NAMALWA (cell line): Measurements from ENCODE around the gene PARVA.

ENCODE experiments used
- DNase-seq: peaks from one replicate; pipeline ENCODE4 v3.0.0-alpha.2; 2015; ENCODE audit warnings: low spot score

PARVA gene

GRCh38 chr11:12531681-12532080, 154.3 kb downstream of the PARVA start:
- no peak for DNase-seq

GRCh38 chr11:12532580-12532979, 155.2 kb downstream of the PARVA start:
- DNase-seq, result no peak

GRCh38 chr11:12534549-12534948, 157.2 kb downstream of the PARVA start:
- DNase-seq, result no peak

- DNase-seq, result no peak
Measured at GRCh38 chr11:12535321-12535720, 157.9 kb downstream of the PARVA start.

- no peak for DNase-seq
Measured at GRCh38 chr11:12536566-12536965, 159.2 kb downstream of the PARVA start.

- no peak for DNase-seq
Measured at GRCh38 chr11:12537778-12538401, 160.5 kb downstream of the PARVA start.

- no peak for DNase-seq
Measured at GRCh38 chr11:12538889-12539421, 161.6 kb downstream of the PARVA start.

- no peak for DNase-seq
Measured at GRCh38 chr11:12539572-12539971, 162.2 kb downstream of the PARVA start.

- no peak for DNase-seq
Measured at GRCh38 chr11:12540075-12540680, 162.8 kb downstream of the PARVA start.

- no peak for DNase-seq
Measured at GRCh38 chr11:12540913-12541582, 163.7 kb downstream of the PARVA start.

- DNase-seq, result no peak
Measured at GRCh38 chr11:12541583-12542151, 164.3 kb downstream of the PARVA start.

GRCh38 chr11:12542186-12542935, 165.0 kb downstream of the PARVA start:
- no peak for DNase-seq

GRCh38 chr11:12543596-12544415, 166.4 kb downstream of the PARVA start:
- DNase-seq, result no peak

- no peak for DNase-seq
Measured at GRCh38 chr11:12544986-12545775, 167.8 kb downstream of the PARVA start.

GRCh38 chr11:12546122-12546521, 168.8 kb downstream of the PARVA start:
- DNase-seq, result no peak

GRCh38 chr11:12546660-12547059, 169.3 kb downstream of the PARVA start:
- no peak for DNase-seq

- no peak for DNase-seq
Measured at GRCh38 chr11:12547953-12548650, 170.7 kb downstream of the PARVA start.

- no peak for DNase-seq
Measured at GRCh38 chr11:12552692-12553091, 175.3 kb downstream of the PARVA start.

- DNase-seq, result no peak
Measured at GRCh38 chr11:12554122-12554521, 176.8 kb downstream of the PARVA start.

GRCh38 chr11:12556155-12556554, 178.8 kb downstream of the PARVA start:
- no peak for DNase-seq
